ENCODE measurements around the gene SEMA6A. TPM values are rescaled to one million over a fixed set of nuclear protein-coding genes. Genes with fewer than 3 reads are reported as not detected.

SEMA6A gene
- total RNA-seq, 4 donors from 2014 or later = 37.1 to 121 (median 111) TPM

DNA sequence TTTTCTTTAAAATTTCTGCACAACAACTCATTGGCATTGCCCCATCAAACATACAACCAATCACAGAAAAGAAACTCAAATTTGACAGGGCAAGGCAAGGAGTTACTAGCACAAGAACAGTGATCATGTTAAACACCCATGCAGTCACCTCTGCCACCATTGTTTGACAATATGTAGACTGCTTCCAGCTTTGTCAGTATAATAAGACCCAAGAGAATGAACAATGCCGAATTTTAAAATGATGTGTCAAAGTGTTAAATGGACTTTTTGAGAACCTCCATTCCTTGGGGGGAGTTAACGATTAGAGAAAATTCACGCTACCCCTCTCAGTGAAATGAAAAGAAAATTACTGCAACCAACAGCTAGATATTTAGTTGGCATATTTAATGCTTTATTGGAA is 109.2 kb downstream of the SEMA6A start:
- TF ChIP-seq, protein P1, sequence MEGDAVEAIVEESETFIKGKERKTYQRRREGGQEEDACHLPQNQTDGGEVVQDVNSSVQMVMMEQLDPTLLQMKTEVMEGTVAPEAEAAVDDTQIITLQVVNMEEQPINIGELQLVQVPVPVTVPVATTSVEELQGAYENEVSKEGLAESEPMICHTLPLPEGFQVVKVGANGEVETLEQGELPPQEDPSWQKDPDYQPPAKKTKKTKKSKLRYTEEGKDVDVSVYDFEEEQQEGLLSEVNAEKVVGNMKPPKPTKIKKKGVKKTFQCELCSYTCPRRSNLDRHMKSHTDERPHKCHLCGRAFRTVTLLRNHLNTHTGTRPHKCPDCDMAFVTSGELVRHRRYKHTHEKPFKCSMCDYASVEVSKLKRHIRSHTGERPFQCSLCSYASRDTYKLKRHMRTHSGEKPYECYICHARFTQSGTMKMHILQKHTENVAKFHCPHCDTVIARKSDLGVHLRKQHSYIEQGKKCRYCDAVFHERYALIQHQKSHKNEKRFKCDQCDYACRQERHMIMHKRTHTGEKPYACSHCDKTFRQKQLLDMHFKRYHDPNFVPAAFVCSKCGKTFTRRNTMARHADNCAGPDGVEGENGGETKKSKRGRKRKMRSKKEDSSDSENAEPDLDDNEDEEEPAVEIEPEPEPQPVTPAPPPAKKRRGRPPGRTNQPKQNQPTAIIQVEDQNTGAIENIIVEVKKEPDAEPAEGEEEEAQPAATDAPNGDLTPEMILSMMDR (IDR thresholded peaks at IDR 0.05) = no peak
- no peak for TF ChIP-seq POLR2A (IDR thresholded peaks at IDR 0.05)
- Histone ChIP-seq H3K4me3 (no peak overlapping the region), H3K27me3 (no peaks in the 10 kb centered on the region), H3K9me3 (no peaks in the 10 kb centered on the region), H3K4me1 (no peaks in the 10 kb centered on the region), H3K36me3 (peaks cover 0 to 46% (median 0%) of the 10 kb centered on the region in 3 donors), H3K27ac (no peak overlapping the region)
- no peak for DNase-seq

DNA sequence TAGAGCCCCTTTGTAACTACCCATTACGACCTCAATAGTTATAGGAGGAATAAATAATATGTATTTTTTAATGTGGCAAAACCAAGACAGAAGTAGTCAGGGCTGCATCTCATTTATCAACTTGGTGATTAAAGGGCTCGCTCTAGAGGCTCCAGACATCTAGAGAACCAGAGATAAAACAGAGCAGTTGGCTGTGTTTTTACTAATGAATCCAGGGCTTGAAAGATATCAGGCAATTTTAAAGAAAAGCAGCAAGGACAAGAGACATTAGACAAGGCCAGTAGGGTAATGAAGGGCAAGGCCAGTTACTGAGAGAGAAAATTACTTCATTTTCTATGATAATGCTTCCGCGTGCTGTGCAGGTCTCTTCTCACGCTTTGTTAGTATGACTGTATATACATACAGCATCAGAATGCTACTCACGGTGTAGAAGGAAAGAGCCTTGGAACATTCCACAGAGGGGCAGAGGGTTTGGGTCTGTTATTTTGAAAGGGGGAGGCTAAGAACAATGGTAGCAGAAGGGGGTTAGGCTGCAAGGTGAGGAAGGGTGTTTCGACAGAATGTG is 110.4 kb downstream of the SEMA6A start:
- peaks cover 0 to 35% (median 0%) of the 10 kb centered on the region in 3 donors for H3K36me3 ChIP-seq
- no peaks in the 10 kb centered on the region for H3K27me3 ChIP-seq
- H3K4me3 ChIP-seq = no peak overlapping the region
- no peak for DNase-seq
- TF ChIP-seq, protein P1 (IDR thresholded peaks at IDR 0.05) = no peak
- TF ChIP-seq POLR2A (IDR thresholded peaks at IDR 0.05) = no peak
- H3K4me1 ChIP-seq = no peaks in the 10 kb centered on the region
- no peak overlapping the region for H3K27ac ChIP-seq
- H3K9me3 ChIP-seq = no peaks in the 10 kb centered on the region

DNA sequence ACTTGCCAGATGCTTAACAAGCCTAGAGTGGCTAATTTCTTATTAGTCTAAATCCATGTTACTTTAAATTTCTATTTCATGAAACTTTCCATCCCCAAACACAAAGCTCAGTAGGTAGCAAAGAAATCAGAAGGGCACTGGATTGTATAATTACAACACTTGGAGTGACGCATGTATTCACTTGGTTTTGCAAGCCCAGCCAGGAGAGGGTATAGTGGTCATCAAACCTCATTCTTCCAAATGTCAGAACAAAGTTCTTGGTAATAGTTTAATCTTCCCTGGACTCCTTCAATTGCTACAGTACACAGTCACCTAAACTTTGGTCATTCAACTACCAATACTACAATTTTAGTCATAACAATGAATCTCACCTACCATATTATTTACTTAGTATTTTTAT is 112.1 kb downstream of the SEMA6A start:
- H3K4me1 ChIP-seq = no peaks in the 10 kb centered on the region
- no peak overlapping the region for H3K4me3 ChIP-seq
- no peak overlapping the region for H3K27ac ChIP-seq
- H3K9me3 ChIP-seq = no peaks in the 10 kb centered on the region
- DNase-seq = no peak
- H3K27me3 ChIP-seq = no peaks in the 10 kb centered on the region
- H3K36me3 ChIP-seq = peaks cover 0 to 26% (median 0%) of the 10 kb centered on the region in 3 donors
- no peak for TF ChIP-seq POLR2A (IDR thresholded peaks at IDR 0.05)
- TF ChIP-seq, protein P1 (IDR thresholded peaks at IDR 0.05) = no peak

DNA sequence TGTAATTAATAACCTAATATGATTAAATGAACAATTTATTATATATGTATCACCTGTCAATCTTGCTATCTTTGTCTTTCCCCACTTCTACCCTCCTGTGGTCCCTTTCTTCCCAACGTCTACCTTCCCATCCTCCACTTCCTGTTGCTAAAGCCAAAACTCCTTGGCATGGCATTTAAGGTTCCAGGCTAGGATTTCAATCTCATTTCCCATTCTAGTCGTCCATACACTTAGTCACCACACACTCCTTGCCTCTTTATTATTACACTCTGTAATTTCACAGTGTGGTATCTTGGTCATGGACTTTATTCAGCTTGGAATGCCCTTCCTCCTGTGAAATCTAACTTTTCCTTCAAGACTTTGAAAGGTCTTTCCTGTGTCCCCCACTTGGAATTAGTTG is 115.3 kb downstream of the SEMA6A start:
- Histone ChIP-seq H3K4me1 (peaks cover 0 to 7% (median 0%) of the 10 kb centered on the region in 4 donors), H3K27ac (no peak overlapping the region), H3K27me3 (no peaks in the 10 kb centered on the region), H3K36me3 (peaks cover 0 to 7% (median 0%) of the 10 kb centered on the region in 3 donors), H3K4me3 (no peak overlapping the region), H3K9me3 (no peaks in the 10 kb centered on the region)
- no peak for DNase-seq
- TF ChIP-seq POLR2A (IDR thresholded peaks at IDR 0.05) = no peak
- TF ChIP-seq, protein P1 (IDR thresholded peaks at IDR 0.05) = no peak

DNA sequence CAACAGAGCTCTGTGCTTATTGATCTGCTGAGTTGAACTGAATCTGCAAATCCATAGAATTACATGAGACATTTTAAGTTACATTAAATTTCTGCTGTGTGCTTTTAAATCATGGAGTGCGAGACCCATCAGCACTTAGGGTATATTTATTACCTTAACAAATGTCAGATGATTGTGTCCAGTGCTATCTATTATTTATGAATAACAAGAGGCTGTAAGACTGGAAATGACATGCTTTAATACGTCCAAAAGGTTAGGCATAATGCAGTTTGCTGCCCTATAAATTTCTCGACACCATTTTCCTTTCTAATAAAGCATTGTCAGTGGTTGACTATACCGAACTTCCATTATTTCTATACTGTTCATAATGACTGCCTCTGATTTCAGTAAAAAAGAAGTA is 117.6 kb downstream of the SEMA6A start:
- Histone ChIP-seq H3K4me1 (peaks cover 0 to 8% (median 0%) of the 10 kb centered on the region in 4 donors), H3K27ac (no peak overlapping the region), H3K36me3 (no peaks in the 10 kb centered on the region), H3K27me3 (no peaks in the 10 kb centered on the region), H3K9me3 (no peaks in the 10 kb centered on the region), H3K4me3 (no peak overlapping the region)
- no peak for DNase-seq
- TF ChIP-seq, protein P1 (IDR thresholded peaks at IDR 0.05) = no peak
- no peak for TF ChIP-seq POLR2A (IDR thresholded peaks at IDR 0.05)

Data from Peyer's patch (tissue), 4 donors.